OCI-LY7 (cell line): ENCODE results near the gene GRID2.

Source experiments
- EZH2phosphoT487 ChIP-seq: fragments of 200-600 bp; sonication (generic); IDR thresholded peaks from 2 replicates; pipeline ENCODE4 v1.6.1; 2018; ENCODE audit warnings: low read depth, borderline replicate concordance, mild to moderate bottlenecking, mixed run types, antibody characterized with exemption, low read length, moderate library complexity, mixed read lengths
- TF ChIP-seq, protein P1 (sequence below): fragments of 200-600 bp; sonication (generic); conservative IDR thresholded peaks from 2 replicates; pipeline ENCODE4 v1.5.1; 2014; ENCODE audit warnings: mild to moderate bottlenecking, antibody characterized with exemption, low read length, moderate library complexity, mixed read lengths

DNA sequence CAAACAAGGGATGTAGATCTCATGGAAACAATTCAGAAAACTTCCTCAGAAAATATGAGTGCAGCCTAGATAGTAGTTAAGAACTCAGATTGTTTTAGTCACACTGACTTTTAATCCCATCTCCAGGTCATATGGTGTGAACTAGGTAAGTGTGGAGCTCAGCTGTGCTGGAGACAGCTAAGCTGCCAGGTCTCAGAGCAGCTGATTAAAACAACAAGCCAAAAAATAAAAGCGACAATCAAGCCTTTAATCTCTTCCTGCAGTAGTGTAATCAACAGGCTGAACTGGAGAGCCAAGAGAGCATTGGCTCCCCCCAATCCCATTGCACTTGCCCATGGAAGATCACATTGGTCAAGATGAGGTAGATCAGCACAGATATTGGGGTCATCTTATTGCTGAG, 1426.5 kb downstream of the GRID2 start:
- TF ChIP-seq, protein P1, sequence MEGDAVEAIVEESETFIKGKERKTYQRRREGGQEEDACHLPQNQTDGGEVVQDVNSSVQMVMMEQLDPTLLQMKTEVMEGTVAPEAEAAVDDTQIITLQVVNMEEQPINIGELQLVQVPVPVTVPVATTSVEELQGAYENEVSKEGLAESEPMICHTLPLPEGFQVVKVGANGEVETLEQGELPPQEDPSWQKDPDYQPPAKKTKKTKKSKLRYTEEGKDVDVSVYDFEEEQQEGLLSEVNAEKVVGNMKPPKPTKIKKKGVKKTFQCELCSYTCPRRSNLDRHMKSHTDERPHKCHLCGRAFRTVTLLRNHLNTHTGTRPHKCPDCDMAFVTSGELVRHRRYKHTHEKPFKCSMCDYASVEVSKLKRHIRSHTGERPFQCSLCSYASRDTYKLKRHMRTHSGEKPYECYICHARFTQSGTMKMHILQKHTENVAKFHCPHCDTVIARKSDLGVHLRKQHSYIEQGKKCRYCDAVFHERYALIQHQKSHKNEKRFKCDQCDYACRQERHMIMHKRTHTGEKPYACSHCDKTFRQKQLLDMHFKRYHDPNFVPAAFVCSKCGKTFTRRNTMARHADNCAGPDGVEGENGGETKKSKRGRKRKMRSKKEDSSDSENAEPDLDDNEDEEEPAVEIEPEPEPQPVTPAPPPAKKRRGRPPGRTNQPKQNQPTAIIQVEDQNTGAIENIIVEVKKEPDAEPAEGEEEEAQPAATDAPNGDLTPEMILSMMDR, result no peak
- TF ChIP-seq EZH2phosphoT487, result no peak
